ENCODE measurements around the gene MLYCD. TPM values are rescaled to one million over a fixed set of nuclear protein-coding genes. Genes with fewer than 3 reads are reported as not detected.

The MLYCD gene
- total and polyA plus RNA-seq, 4 donors = 3.7 to 24.4 (median 7.5) TPM

DNA sequence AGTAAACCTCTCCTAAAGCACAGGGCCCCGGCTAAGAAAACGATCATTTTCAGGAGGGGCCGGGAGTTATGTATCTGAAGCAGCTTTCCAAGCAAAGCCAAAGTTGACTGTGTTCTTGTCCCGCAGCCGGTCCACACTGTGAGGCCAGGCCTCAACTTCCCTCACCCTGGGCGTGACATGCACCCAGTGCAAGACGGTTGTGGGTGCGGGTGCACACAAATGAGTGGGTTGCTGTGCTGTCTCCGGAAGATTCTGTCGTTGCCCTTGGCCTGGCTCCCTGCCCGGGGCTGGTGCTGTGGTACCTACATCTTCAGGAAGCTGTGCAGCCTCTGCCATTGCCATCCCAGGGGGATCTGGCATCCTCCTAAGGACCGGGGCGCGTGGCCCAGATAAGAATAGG is 16.6 kb downstream of the MLYCD start (continued):
- TF ChIP-seq ZBTB33 (IDR thresholded peaks at IDR 0.05) = no peak
- no peak for TF ChIP-seq FOXA1 (IDR thresholded peaks at IDR 0.05)
- no peak for TF ChIP-seq SP1 (IDR thresholded peaks at IDR 0.05)
- no peak for TF ChIP-seq TAF1 (conservative IDR thresholded peaks at IDR 0.05)
- TF ChIP-seq HNF4A (conservative IDR thresholded peaks at IDR 0.05) = no peak

DNA sequence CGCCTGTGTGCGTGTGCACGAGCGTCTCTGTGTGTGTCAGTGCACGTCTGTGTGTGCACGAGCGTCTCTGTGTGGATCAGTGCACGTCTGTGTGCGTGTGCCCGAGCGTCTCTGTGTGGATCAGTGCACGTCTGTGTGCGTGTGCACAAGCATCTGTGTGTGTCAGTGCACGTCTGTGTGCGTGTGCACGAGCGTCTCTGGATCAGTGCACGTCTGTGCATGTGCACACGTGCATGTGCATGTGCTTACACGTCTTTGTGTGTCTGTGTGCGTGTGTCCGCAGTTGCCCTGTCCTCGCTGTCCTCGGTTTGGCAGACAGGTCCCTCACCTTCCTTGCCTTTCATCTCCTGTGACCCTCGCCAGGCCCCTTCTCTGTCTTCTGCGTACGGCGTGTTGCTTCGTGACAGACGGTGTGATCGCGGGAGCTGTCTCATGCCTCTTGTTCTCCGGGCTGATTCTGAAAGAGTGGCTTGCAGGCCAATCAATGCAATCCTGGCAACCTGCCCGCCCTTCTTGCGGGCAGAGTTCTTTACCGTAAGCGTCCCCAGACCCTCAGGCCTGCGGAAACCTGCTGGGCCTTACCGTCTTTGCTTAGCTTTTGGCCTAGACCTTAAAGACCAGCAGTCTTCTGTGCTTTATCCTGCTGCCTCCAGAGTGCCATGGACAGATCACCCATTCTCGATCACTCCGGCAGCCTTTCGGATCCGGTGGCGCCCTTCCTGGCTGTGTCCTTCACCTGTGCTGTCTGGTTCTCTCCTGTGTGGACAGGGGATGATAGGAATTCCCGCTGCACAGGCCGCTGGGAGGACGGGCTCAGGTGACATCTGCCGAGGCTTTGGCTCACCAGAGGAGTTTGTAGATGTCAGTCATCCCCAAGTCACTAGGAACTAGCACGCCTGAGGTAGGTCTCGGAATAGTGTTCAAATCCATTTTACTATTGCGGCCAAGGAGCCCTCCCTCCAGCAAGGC is 18.5 kb downstream of the MLYCD start:
- Histone ChIP-seq H3K9me3 (ENCODE audit: control insufficient read depth in 4 of 4, low read length in 3 of 4) (no peaks in the 10 kb centered on the region), H3K4me1 (ENCODE audit: control insufficient read depth in 4 of 4, insufficient read depth in 4 of 4, low read length in 3 of 4) (no peaks in the 10 kb centered on the region), H3K27ac (ENCODE audit: low read depth in 1 of 2, low read length in 2 of 2) (no peak overlapping the region), H3K4me3 (ENCODE audit: low read depth in 1 of 3, low read length in 3 of 3) (no peak overlapping the region), H3K36me3 (ENCODE audit: control insufficient read depth in 4 of 4, insufficient read depth in 3 of 4, low read depth in 1 of 4, low read length in 3 of 4) (peaks cover 16 to 68% (median 41%) of the 10 kb centered on the region in 4 donors), H3K27me3 (ENCODE audit: control insufficient read depth in 4 of 4, insufficient read depth in 4 of 4, low read length in 3 of 4) (no peaks in the 10 kb centered on the region), H3K9ac (ENCODE audit: low read depth in 1 of 2, low read length in 2 of 2) (no peak overlapping the region)
- no peak for TF ChIP-seq NR2F2 (IDR thresholded peaks at IDR 0.05)
- no peak for TF ChIP-seq FOXA1 (IDR thresholded peaks at IDR 0.05)
- TF ChIP-seq TAF1 (conservative IDR thresholded peaks at IDR 0.05) = no peak
- TF ChIP-seq HNF4A (conservative IDR thresholded peaks at IDR 0.05) = no peak
- TF ChIP-seq YY1 (IDR thresholded peaks at IDR 0.05) = no peak
- TF ChIP-seq JUND (IDR thresholded peaks at IDR 0.05) = no peak
- no peak for TF ChIP-seq SP1 (IDR thresholded peaks at IDR 0.05)
- no peak for TF ChIP-seq GABPA (IDR thresholded peaks at IDR 0.05 in 1 of 2, conservative IDR thresholded peaks at IDR 0.05 in 1 of 2)
- TF ChIP-seq, protein P1, sequence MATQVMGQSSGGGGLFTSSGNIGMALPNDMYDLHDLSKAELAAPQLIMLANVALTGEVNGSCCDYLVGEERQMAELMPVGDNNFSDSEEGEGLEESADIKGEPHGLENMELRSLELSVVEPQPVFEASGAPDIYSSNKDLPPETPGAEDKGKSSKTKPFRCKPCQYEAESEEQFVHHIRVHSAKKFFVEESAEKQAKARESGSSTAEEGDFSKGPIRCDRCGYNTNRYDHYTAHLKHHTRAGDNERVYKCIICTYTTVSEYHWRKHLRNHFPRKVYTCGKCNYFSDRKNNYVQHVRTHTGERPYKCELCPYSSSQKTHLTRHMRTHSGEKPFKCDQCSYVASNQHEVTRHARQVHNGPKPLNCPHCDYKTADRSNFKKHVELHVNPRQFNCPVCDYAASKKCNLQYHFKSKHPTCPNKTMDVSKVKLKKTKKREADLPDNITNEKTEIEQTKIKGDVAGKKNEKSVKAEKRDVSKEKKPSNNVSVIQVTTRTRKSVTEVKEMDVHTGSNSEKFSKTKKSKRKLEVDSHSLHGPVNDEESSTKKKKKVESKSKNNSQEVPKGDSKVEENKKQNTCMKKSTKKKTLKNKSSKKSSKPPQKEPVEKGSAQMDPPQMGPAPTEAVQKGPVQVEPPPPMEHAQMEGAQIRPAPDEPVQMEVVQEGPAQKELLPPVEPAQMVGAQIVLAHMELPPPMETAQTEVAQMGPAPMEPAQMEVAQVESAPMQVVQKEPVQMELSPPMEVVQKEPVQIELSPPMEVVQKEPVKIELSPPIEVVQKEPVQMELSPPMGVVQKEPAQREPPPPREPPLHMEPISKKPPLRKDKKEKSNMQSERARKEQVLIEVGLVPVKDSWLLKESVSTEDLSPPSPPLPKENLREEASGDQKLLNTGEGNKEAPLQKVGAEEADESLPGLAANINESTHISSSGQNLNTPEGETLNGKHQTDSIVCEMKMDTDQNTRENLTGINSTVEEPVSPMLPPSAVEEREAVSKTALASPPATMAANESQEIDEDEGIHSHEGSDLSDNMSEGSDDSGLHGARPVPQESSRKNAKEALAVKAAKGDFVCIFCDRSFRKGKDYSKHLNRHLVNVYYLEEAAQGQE (IDR thresholded peaks at IDR 0.05) = no peak
- TF ChIP-seq ZBTB33 (IDR thresholded peaks at IDR 0.05) = no peak
- no peak for TF ChIP-seq RAD21 (IDR thresholded peaks at IDR 0.05)
- no peak for TF ChIP-seq FOXA2 (IDR thresholded peaks at IDR 0.05)
- no peak for TF ChIP-seq HNF4G (IDR thresholded peaks at IDR 0.05)
- TF ChIP-seq, protein P2, sequence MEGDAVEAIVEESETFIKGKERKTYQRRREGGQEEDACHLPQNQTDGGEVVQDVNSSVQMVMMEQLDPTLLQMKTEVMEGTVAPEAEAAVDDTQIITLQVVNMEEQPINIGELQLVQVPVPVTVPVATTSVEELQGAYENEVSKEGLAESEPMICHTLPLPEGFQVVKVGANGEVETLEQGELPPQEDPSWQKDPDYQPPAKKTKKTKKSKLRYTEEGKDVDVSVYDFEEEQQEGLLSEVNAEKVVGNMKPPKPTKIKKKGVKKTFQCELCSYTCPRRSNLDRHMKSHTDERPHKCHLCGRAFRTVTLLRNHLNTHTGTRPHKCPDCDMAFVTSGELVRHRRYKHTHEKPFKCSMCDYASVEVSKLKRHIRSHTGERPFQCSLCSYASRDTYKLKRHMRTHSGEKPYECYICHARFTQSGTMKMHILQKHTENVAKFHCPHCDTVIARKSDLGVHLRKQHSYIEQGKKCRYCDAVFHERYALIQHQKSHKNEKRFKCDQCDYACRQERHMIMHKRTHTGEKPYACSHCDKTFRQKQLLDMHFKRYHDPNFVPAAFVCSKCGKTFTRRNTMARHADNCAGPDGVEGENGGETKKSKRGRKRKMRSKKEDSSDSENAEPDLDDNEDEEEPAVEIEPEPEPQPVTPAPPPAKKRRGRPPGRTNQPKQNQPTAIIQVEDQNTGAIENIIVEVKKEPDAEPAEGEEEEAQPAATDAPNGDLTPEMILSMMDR (IDR thresholded peaks at IDR 0.05; ENCODE audit: low read depth, low read length, missing input control) = no peak
- no peak for DNase-seq (ENCODE audit: low spot score)
- WGBS = 85% methylated on average over 51 of the region's 51 CpGs

All from liver (tissue), 9 donors.